K562 (cell line): Measurements from ENCODE around the gene CMBL.

Experiments
- GABPA ChIP-seq: fragments of 200-800 bp; sonication (Bioruptor generic); conservative IDR thresholded peaks from 2 replicates; pipeline ENCODE4 v1.6.1; 2016; ENCODE audit warnings: low read depth, missing genetic modification characterization, missing compliant biosample characterization
- ZZZ3 ChIP-seq: fragments of 450-650 bp; IDR thresholded peaks from 2 replicates; pipeline ENCODE4 v1.6.1; 2016; ENCODE audit warnings: antibody characterized with exemption, mild to moderate bottlenecking, moderate library complexity
- TF ChIP-seq, protein P1 (sequence below): sonication (generic); formaldehyde crosslinking; IDR thresholded peaks from 2 replicates; pipeline ENCODE4 v1.5.0; 2020; ENCODE audit warnings: missing genetic modification reagents

DNA sequence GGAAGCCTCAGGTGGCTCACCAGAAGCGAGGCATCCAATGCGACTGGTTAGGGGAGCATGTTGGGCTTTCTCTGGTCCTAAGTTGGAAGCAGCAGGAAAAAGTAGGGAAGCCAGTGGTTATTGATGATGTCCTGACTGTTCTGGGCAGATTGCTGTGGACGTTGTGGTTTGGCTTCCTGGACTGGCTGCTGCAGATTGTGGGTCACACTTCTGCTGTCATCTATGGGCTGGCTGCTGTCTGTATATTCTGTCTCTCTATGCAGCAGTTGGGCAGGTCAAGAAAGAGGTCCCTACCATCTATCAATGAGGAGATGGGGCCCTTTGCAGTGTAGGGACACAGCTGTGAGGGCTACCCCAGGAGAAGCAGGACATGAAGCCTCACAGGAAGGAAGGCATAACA lies 32.3 kb upstream of the CMBL start:
- no peak for TF ChIP-seq GABPA (tag)
- no peak for TF ChIP-seq ZZZ3
- TF ChIP-seq, protein P1, sequence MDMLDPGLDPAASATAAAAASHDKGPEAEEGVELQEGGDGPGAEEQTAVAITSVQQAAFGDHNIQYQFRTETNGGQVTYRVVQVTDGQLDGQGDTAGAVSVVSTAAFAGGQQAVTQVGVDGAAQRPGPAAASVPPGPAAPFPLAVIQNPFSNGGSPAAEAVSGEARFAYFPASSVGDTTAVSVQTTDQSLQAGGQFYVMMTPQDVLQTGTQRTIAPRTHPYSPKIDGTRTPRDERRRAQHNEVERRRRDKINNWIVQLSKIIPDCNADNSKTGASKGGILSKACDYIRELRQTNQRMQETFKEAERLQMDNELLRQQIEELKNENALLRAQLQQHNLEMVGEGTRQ (CRISPR knock-in tag), result no peak
